HL-60 (cell line): ENCODE measurements around the gene ZNRF3.

Experiments used
- DNase-seq, 2 experiments: peaks; one replicate each; pipeline ENCODE4 v3.0.0-alpha.2; 2010 to 2020; ENCODE audit warnings: low read depth in 1 of 2, low spot score in 1 of 2
- H3K27ac ChIP-seq: fragments of 250-450 bp; sonication (Bioruptor Pico); replicated peaks from 2 replicates; pipeline ENCODE4 v1.5.1; 2020; ENCODE audit warnings: mild to moderate bottlenecking, moderate library complexity
- H3K27me3 ChIP-seq: fragments of 250-450 bp; sonication (Bioruptor Pico); 2 replicates; pipeline ENCODE4 v1.5.1; 2021; ENCODE audit warnings: mild to moderate bottlenecking, moderate library complexity; ENCODE audit not compliant: insufficient read depth, poor library complexity, severe bottlenecking
- H3K4me3 ChIP-seq: replicated peaks from 2 replicates; pipeline ENCODE4 v1.5.1; 2011; ENCODE audit warnings: mild to moderate bottlenecking, control low read depth, low read length; ENCODE audit not compliant: insufficient read depth
- CTCF ChIP-seq: IDR thresholded peaks from one replicate; pipeline ENCODE4 v1.5.1; 2011; ENCODE audit warnings: low read length, control low read depth, inconsistent platforms; ENCODE audit not compliant: insufficient read depth
- GABPA ChIP-seq: IDR thresholded peaks from 2 replicates; pipeline ENCODE4 v1.6.1; 2012; ENCODE audit warnings: low read depth
- POLR2AphosphoS5 ChIP-seq: IDR thresholded peaks from 2 replicates; pipeline ENCODE4 v1.6.1; 2012; ENCODE audit warnings: low read depth
- REST ChIP-seq: IDR thresholded peaks from 2 replicates; pipeline ENCODE4 v1.6.1; 2012; ENCODE audit warnings: low read depth; ENCODE audit not compliant: insufficient replicate concordance
- SPI1 ChIP-seq: IDR thresholded peaks from 2 replicates; pipeline ENCODE4 v1.6.1; 2012; ENCODE audit warnings: low read depth, mild to moderate bottlenecking, borderline replicate concordance

Gene ZNRF3

GRCh38 chr22:28891156-28891733, 7.9 kb downstream of the ZNRF3 start:
- Histone ChIP-seq H3K4me3 (no peak overlapping the region), H3K27ac (no peak overlapping the region), H3K27me3 (no peaks in the 10 kb centered on the region)
- TF ChIP-seq REST = no peak
- no peak for TF ChIP-seq CTCF
- TF ChIP-seq POLR2AphosphoS5 = no peak
- TF ChIP-seq SPI1 = no peak
- no peak for TF ChIP-seq GABPA
- DNase-seq = no peak

GRCh38 chr22:28892175-28892731, 8.9 kb downstream of the ZNRF3 start:
- no peak for DNase-seq
- TF ChIP-seq REST (no peak), POLR2AphosphoS5 (no peak)
- Histone ChIP-seq H3K4me3 (no peak overlapping the region), H3K27me3 (no peaks in the 10 kb centered on the region), H3K27ac (no peak overlapping the region)

- no peak for TF ChIP-seq REST
- TF ChIP-seq CTCF = no peak
- no peak for TF ChIP-seq SPI1
- no peak for TF ChIP-seq GABPA
- TF ChIP-seq POLR2AphosphoS5 = no peak
- peak in 1 of 2 experiments; percentile 74 for DNase-seq
- peak overlapping the region; percentile 60 for H3K27ac ChIP-seq
- H3K4me3 ChIP-seq = no peak overlapping the region
- no peaks in the 10 kb centered on the region for H3K27me3 ChIP-seq
Observed at GRCh38 chr22:28893810-28894209, 10.4 kb downstream of the ZNRF3 start.

GRCh38 chr22:28894334-28894733, 11.0 kb downstream of the ZNRF3 start:
- DNase-seq = peak in 1 of 2 experiments; percentile 92

More at GRCh38 chr22:28894334-28894733, 11.0 kb downstream of the ZNRF3 start:
- TF ChIP-seq REST (no peak), POLR2AphosphoS5 (peak; percentile 60; the same call in 1 of the 2 replicates), SPI1 (peak; percentile 96)
- H3K4me3 ChIP-seq = no peak overlapping the region
- peak overlapping the region; percentile 60 for H3K27ac ChIP-seq
- no peaks in the 10 kb centered on the region for H3K27me3 ChIP-seq
